Heart right ventricle (tissue), 16 donors: ENCODE results near the gene ATXN7L1. TPM values are rescaled to one million over a fixed set of nuclear protein-coding genes. Genes with fewer than 3 reads are reported as not detected.

ENCODE experiments used
- ATAC-seq, 8 donors: fragments of 200-7000 bp; cut with Tn5 transposase; one replicate each; pipeline ENCODE4 v1.9.1; 2020; ENCODE audit warnings: mild to moderate bottlenecking in 8 of 8, moderate library complexity in 8 of 8, moderate number of reproducible peaks in 1 of 8
- DNase-seq, 2 donors: peaks; one replicate each; pipeline ENCODE4 v3.0.0-alpha.2; 2020
- H3K27ac ChIP-seq, 10 donors: fragments of 200-600 bp; sonication (generic) in 2 of 10; one replicate each; pipeline versions ENCODE4 v1.5.0 to v1.8.0; 2020 to 2022; ENCODE audit warnings: mild to moderate bottlenecking in 3 of 10
- H3K27me3 ChIP-seq, 7 donors: fragments of 200-600 bp; one replicate each; pipeline ENCODE4 v1.8.0; 2021 to 2022; ENCODE audit warnings: mild to moderate bottlenecking in 2 of 7
- H3K36me3 ChIP-seq, 9 donors: fragments of 200-600 bp; sonication (generic) in 1 of 9; one replicate each; pipeline versions ENCODE4 v1.5.0 to v1.8.0; 2020 to 2022; ENCODE audit warnings: mild to moderate bottlenecking in 2 of 9
- H3K4me1 ChIP-seq, 9 donors: fragments of 200-600 bp; sonication (generic) in 1 of 9; one replicate each; pipeline versions ENCODE4 v1.5.0 to v1.8.0; 2020 to 2022; ENCODE audit warnings: mild to moderate bottlenecking in 4 of 9
- H3K4me3 ChIP-seq, 10 donors: fragments of 200-600 bp; sonication (generic) in 2 of 10; one replicate each; pipeline versions ENCODE4 v1.5.0 to v1.8.0; 2020 to 2022; ENCODE audit warnings: mild to moderate bottlenecking in 7 of 10, moderate library complexity in 2 of 10
- H3K9me3 ChIP-seq, 11 donors: fragments of 200-600 bp in 10 of 11; sonication (generic) in 2 of 11; one replicate each; pipeline versions ENCODE4 v1.5.0 to v1.8.0; 2013 to 2022; ENCODE audit warnings: mild to moderate bottlenecking in 2 of 11, control low read depth in 1 of 11, moderate library complexity in 1 of 11
- CTCF ChIP-seq, 9 donors: fragments of 200-600 bp; sonication (generic) in 2 of 9; IDR thresholded peaks; one replicate each; pipeline versions ENCODE4 v1.5.0 to v1.8.0; 2021 to 2022; ENCODE audit warnings: antibody characterized with exemption in 9 of 9, mild to moderate bottlenecking in 5 of 9, moderate library complexity in 1 of 9
- WGBS, 2 donors: extraction: QIAGEN DNeasy Blood & Tissue Kit; methylation state at CpG; one replicate each; pipeline ENCODE4 v1.1.7; 2013; ENCODE audit warnings: inconsistent platforms in 1 of 2; 5-methylcytosine and 5-hydroxymethylcytosine counted together
- intact Hi-C, 10 donors: fragments of 100-400 bp; cut with DNase I; formaldehyde crosslinking; loops; one replicate each; pipeline versions ENCODE4 v1.11.1 to v1.14.2; 2022
- polyA plus RNA-seq, 2 donors: library from polyadenylated mRNA; stranded (reverse); fragments of 200-250 nt; gene quantifications; one replicate each; pipeline ENCODE4 v1.2.3, GENCODE V29; 2013
- total RNA-seq, 10 donors: library from RNA; stranded (reverse); fragmentation: NEBNext Ultra II Directional in 3 of 10; extraction: Animal tissue kit (Norgen Biotek cat#: 25700) in 3 of 10; gene quantifications; one replicate each; pipeline versions ENCODE4 v1.2.1 to v1.2.4, GENCODE V29; 2021 to 2023
- donor health status: Arrhythmogenic right ventricular cardiomyopathy.
- donor health status: ischemic (EF 13 %, LVEDD 7.1; RV severe dilation, severe dysfunction).
- donor health status: healthy with polysubstance abuse.
- donor health status: DM: no; HTN: yes; CAD: no.
- donor health status: DM: no; HTN: no; CAD: no.
- donor health status: ischemic (EF 25% LVEDD 6.9; RV normal size, moderate dysfunction).
- donor health status: ischemic (EF 25% LVEDD 5.7; RV mildly dilated, moderate dysfunction).
- donor health status: healthy.
- donor health status: DM: yes; HTN: yes; CAD: no.
- donor health status: Ischemic cardiomyopathy.
- donor health status: ischemic (EF 35%, LVEDD 5.7; RV mildly dilated, moderate dysfunction).
- donor health status: nonischemic (EF 11% LVEDD 7.7; RV severe dilation, severe dysfunction).
- donor health status: DM: yes; HTN: yes; CAD: no.
- donor health status: PGD.
- donor health status: ischemic (EF 29% LVEDD 5.4; RV normal size, mild dysfunction).
- donor health status: nonischemic (EF 23%, LVEDD 6.1; RV moderate dilation, normal function).

Gene ATXN7L1
- total and polyA plus RNA-seq, 12 donors: 1.7 to 7.2 (median 5.4) TPM

GRCh38 chr7:105661625-105662024, 214.8 kb downstream of the ATXN7L1 start:
- Histone ChIP-seq H3K27me3 (no peaks in the 10 kb centered on the region), H3K9me3 (no peaks in the 10 kb centered on the region), H3K27ac (no peak overlapping the region), H3K4me3 (no peak overlapping the region), H3K4me1 (peaks cover 0 to under 1% (median 0%) of the 10 kb centered on the region in 9 donors), H3K36me3 (peaks cover 0 to 46% (median 4%) of the 10 kb centered on the region in 9 donors)
- no peak for TF ChIP-seq CTCF (IDR thresholded peaks at IDR 0.05)
- DNase-seq (no peak), ATAC-seq (no peak)
- intact Hi-C loops: no loop called here
- 88 to 95% methylated on average over 6 of the region's 6 CpGs for WGBS, 2 donors

GRCh38 chr7:105656922-105657521, 219.4 kb downstream of the ATXN7L1 start:
- WGBS, 2 donors: 79 to 82% methylated on average over 7 of the region's 7 CpGs
- DNase-seq: no peak

GRCh38 chr7:105655500-105656380, 220.7 kb downstream of the ATXN7L1 start:
- WGBS, 2 donors: 21 to 28% methylated on average over 17 of the region's 17 CpGs
- intact Hi-C loops: loop anchor here in 7 of 10 donors (10.0 kb wide), 10 partner anchors 49 to 509 kb away; partner anchors contain the start of gene ATXN7L1 (in 4 of the 7)
- no peak for TF ChIP-seq CTCF (IDR thresholded peaks at IDR 0.05)
- Histone ChIP-seq H3K4me3 (no peak overlapping the region), H3K27me3 (no peaks in the 10 kb centered on the region), H3K4me1 (peaks cover 0 to 18% (median 15%) of the 10 kb centered on the region in 9 donors), H3K9me3 (no peaks in the 10 kb centered on the region), H3K36me3 (peaks cover 0 to 31% (median 0%) of the 10 kb centered on the region in 9 donors), H3K27ac (no peak overlapping the region)
- peak; percentile 30 to 46 for DNase-seq
- peak in 7 of 8 donors; percentile 36 to 72 (median 65) for ATAC-seq

More at GRCh38 chr7:105656922-105657521, 219.4 kb downstream of the ATXN7L1 start:
- TF ChIP-seq CTCF (IDR thresholded peaks at IDR 0.05): peak; percentile 35 to 82 (median 62)
- Histone ChIP-seq H3K4me1 (peaks cover 0 to 18% (median 15%) of the 10 kb centered on the region in 9 donors), H3K4me3 (no peak overlapping the region), H3K9me3 (no peaks in the 10 kb centered on the region), H3K27me3 (no peaks in the 10 kb centered on the region), H3K36me3 (peaks cover 0 to 33% (median 0%) of the 10 kb centered on the region in 9 donors), H3K27ac (no peak overlapping the region)
- intact Hi-C loops: loop anchor here in 7 of 10 donors (10.0 kb wide), 10 partner anchors 48 to 508 kb away; partner anchors contain the start of gene ATXN7L1 (in 4 of the 7)
- ATAC-seq: no peak

- Histone ChIP-seq H3K9me3 (no peaks in the 10 kb centered on the region), H3K36me3 (peaks cover 0 to 31% (median 0%) of the 10 kb centered on the region in 9 donors), H3K4me1 (peaks cover 0 to 18% (median 15%) of the 10 kb centered on the region in 9 donors), H3K27me3 (no peaks in the 10 kb centered on the region), H3K4me3 (no peak overlapping the region), H3K27ac (no peak overlapping the region)
- TF ChIP-seq CTCF (IDR thresholded peaks at IDR 0.05): no peak
- 62 to 71% methylated on average over 3 of the region's 3 CpGs for WGBS, 2 donors
- ATAC-seq (no peak), DNase-seq (no peak)
- intact Hi-C loops: loop anchor here in 7 of 10 donors (10.0 kb wide), 10 partner anchors 50 to 510 kb away; partner anchors contain the start of gene ATXN7L1 (in 4 of the 7)
Observed at GRCh38 chr7:105655067-105655466, 221.3 kb downstream of the ATXN7L1 start.
